IPS-15b (cell line): ENCODE data around the gene MYO5A.
A peak's percentile ranks its signal among the peaks of the same experiment; 100 is the strongest.
"Not testable (repeated sequence)": the region's sequence is repeated elsewhere in the genome, so short reads cannot be mapped to it uniquely, and the experiment has no call there.

Experiments used
- H3K27me3 ChIP-seq: one replicate; pipeline ENCODE4 v1.6.1; 2013; ENCODE audit warnings: low read length; ENCODE audit not compliant: control insufficient read depth, insufficient read depth
- H3K36me3 ChIP-seq: one replicate; pipeline ENCODE4 v1.6.1; 2013; ENCODE audit warnings: low read length; ENCODE audit not compliant: control insufficient read depth, insufficient read depth
- H3K4me1 ChIP-seq: one replicate; pipeline ENCODE4 v1.6.1; 2013; ENCODE audit warnings: mild to moderate bottlenecking, low read length; ENCODE audit not compliant: control insufficient read depth, insufficient read depth
- H3K4me3 ChIP-seq: one replicate; pipeline ENCODE4 v1.5.1; 2013; ENCODE audit warnings: low read depth, low read length
- H3K9ac ChIP-seq: one replicate; pipeline ENCODE4 v1.6.1; 2013; ENCODE audit warnings: low read depth, mild to moderate bottlenecking, low read length
- H3K9me3 ChIP-seq: one replicate; pipeline ENCODE4 v1.6.1; 2013; ENCODE audit warnings: mild to moderate bottlenecking, low read length; ENCODE audit not compliant: control insufficient read depth, insufficient read depth

The MYO5A gene

GRCh38 chr15:52496776-52497470 lies 31.8 kb downstream of the MYO5A start:
- H3K4me3 ChIP-seq: no peak overlapping the region
- no peak overlapping the region for H3K9ac ChIP-seq
- H3K4me1 ChIP-seq: no peaks in the 10 kb centered on the region
- no peaks in the 10 kb centered on the region for H3K27me3 ChIP-seq
- no peaks in the 10 kb centered on the region for H3K9me3 ChIP-seq
- no peaks in the 10 kb centered on the region for H3K36me3 ChIP-seq

- Histone ChIP-seq H3K4me3 (no peak overlapping the region), H3K9ac (no peak overlapping the region), H3K36me3 (no peaks in the 10 kb centered on the region), H3K4me1 (no peaks in the 10 kb centered on the region), H3K9me3 (no peaks in the 10 kb centered on the region), H3K27me3 (no peaks in the 10 kb centered on the region)
These were observed 32.5 kb downstream of the MYO5A start for GRCh38 chr15:52496175-52496574.

DNA sequence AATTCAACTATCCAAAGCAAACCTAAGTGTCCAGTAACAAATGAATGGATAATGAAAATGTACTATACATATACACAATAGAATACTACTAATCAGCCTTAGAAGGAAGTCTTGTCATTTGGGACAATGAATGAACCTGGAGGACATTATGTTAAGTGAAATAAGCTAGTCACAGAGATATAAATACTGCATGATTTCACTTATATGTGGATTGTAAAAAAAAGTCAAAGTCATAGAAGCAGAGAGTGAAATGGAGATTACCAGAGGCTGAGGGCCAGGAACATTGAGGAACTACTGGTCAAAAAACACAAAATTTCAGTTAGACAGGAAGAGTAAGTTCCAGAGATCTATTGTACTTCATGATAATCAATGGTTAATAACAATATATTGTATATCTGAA lies 33.6 kb downstream of the MYO5A start:
- H3K4me1 ChIP-seq: no peaks in the 10 kb centered on the region
- no peak overlapping the region for H3K4me3 ChIP-seq
- no peaks in the 10 kb centered on the region for H3K9me3 ChIP-seq
- no peak overlapping the region for H3K9ac ChIP-seq
- H3K27me3 ChIP-seq: no peaks in the 10 kb centered on the region
- no peaks in the 10 kb centered on the region for H3K36me3 ChIP-seq

GRCh38 chr15:52493968-52494367 lies 34.7 kb downstream of the MYO5A start:
- H3K4me3 ChIP-seq: no peak overlapping the region
- no peak overlapping the region for H3K9ac ChIP-seq
- no peaks in the 10 kb centered on the region for H3K36me3 ChIP-seq
- no peaks in the 10 kb centered on the region for H3K9me3 ChIP-seq
- H3K4me1 ChIP-seq: no peaks in the 10 kb centered on the region
- no peaks in the 10 kb centered on the region for H3K27me3 ChIP-seq

GRCh38 chr15:52492132-52492531 lies 36.5 kb downstream of the MYO5A start:
- no peaks in the 10 kb centered on the region for H3K9me3 ChIP-seq
- no peaks in the 10 kb centered on the region for H3K36me3 ChIP-seq
- H3K4me1 ChIP-seq: peaks cover 3% of the 10 kb centered on the region
- no peaks in the 10 kb centered on the region for H3K27me3 ChIP-seq
- H3K9ac ChIP-seq: no peak overlapping the region
- H3K4me3 ChIP-seq: no peak overlapping the region

- Histone ChIP-seq H3K36me3 (no peaks in the 10 kb centered on the region), H3K27me3 (no peaks in the 10 kb centered on the region), H3K4me1 (peaks cover 3% of the 10 kb centered on the region), H3K9ac (no peak overlapping the region), H3K9me3 (no peaks in the 10 kb centered on the region), H3K4me3 (no peak overlapping the region)
These were observed 37.2 kb downstream of the MYO5A start for GRCh38 chr15:52491472-52491871.

DNA sequence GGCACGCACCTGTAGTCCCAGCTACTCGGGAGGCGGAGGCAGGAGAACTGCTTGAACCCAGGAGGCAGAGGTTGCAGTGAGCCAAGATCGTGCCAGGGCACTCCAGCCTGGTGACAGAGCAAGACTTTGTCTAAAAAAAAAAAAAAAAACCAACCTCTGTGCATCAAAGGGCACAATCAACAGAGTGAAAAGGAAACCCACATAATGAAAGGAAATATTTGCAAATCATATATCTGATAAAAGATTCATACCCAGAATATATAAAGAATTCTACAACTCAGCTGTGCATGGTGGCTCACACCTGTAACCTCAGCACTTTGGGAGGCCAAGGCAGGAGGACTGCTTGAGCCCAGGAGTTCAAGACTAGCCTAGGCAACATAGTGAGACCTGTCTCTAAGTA lies 39.2 kb downstream of the MYO5A start:
- H3K27me3 ChIP-seq, H3K36me3 ChIP-seq, H3K9me3 ChIP-seq, H3K4me1 ChIP-seq, H3K9ac ChIP-seq, H3K4me3 ChIP-seq: not testable (repeated sequence)

DNA sequence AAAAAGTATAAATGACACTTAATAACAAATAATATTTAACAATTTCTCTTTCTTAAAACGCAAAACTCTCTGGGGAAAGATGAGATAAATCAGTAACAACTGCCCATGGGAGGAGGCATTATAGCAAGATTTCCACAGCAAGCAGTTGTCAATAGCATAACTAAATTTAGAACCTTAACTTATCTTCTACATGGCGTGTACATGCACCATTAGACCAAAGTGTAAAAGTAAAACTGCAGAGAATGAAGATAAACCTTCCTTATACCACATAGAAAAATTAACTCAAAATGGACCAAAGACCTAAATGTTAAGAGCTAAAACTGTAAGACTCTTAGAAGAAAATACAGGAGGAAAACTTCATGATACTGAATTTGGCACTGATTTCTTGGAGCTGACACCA lies 39.9 kb downstream of the MYO5A start:
- no peak overlapping the region for H3K4me3 ChIP-seq
- no peaks in the 10 kb centered on the region for H3K9me3 ChIP-seq
- no peaks in the 10 kb centered on the region for H3K36me3 ChIP-seq
- no peak overlapping the region for H3K9ac ChIP-seq
- peaks cover 9% of the 10 kb centered on the region for H3K4me1 ChIP-seq
- no peaks in the 10 kb centered on the region for H3K27me3 ChIP-seq

- Histone ChIP-seq H3K9ac (no peak overlapping the region), H3K27me3 (no peaks in the 10 kb centered on the region), H3K9me3 (no peaks in the 10 kb centered on the region), H3K4me1 (peaks cover 9% of the 10 kb centered on the region), H3K36me3 (no peaks in the 10 kb centered on the region), H3K4me3 (peak overlapping the region; percentile 24)
These were observed 42.4 kb downstream of the MYO5A start for GRCh38 chr15:52486003-52486996.

DNA sequence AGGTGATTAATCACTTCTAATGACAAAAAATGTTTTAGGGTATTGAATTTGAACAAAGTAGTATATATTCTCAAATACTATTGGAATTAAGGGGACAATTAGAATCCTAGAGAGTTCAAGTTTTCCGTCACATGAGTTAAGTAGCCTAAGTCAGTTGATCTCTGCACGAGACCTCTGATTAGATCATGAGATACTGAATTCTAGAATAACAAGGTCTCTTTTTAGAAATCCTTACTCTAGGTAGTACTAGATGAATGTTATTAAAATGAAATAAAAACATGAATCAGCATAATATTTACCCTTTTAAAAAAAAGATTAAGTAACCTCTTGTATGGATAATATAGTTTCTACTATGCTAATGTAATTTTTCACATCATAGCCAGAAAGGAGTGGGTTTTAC lies 43.4 kb downstream of the MYO5A start:
- Histone ChIP-seq H3K4me1 (peaks cover 9% of the 10 kb centered on the region), H3K4me3 (no peak overlapping the region), H3K36me3 (no peaks in the 10 kb centered on the region), H3K9me3 (no peaks in the 10 kb centered on the region), H3K9ac (no peak overlapping the region), H3K27me3 (no peaks in the 10 kb centered on the region)

- H3K4me1 ChIP-seq: peaks cover 9% of the 10 kb centered on the region
These were observed 45.0 kb downstream of the MYO5A start for GRCh38 chr15:52483707-52484106.

GRCh38 chr15:52481915-52482314 lies 46.8 kb downstream of the MYO5A start:
- H3K9ac ChIP-seq: no peak overlapping the region

More at GRCh38 chr15:52483707-52484106, 45.0 kb downstream of the MYO5A start:
- no peaks in the 10 kb centered on the region for H3K36me3 ChIP-seq
- no peak overlapping the region for H3K9ac ChIP-seq
- H3K27me3 ChIP-seq: no peaks in the 10 kb centered on the region
- no peaks in the 10 kb centered on the region for H3K9me3 ChIP-seq
- H3K4me3 ChIP-seq: no peak overlapping the region

More at GRCh38 chr15:52481915-52482314, 46.8 kb downstream of the MYO5A start:
- peaks cover 4% of the 10 kb centered on the region for H3K9me3 ChIP-seq
- H3K4me3 ChIP-seq: no peak overlapping the region
- H3K4me1 ChIP-seq: peaks cover 6% of the 10 kb centered on the region
- no peaks in the 10 kb centered on the region for H3K27me3 ChIP-seq
- no peaks in the 10 kb centered on the region for H3K36me3 ChIP-seq
